SK-N-SH treated with all-trans-retinoic acid at 6 μM for 48 hours (cell line): Measurements from ENCODE around the gene RNF157.

ENCODE experiments used
- BACH2 ChIP-seq: fragments of 250-450 bp; sonication (Bioruptor Pico); IDR thresholded peaks from 2 replicates; pipeline ENCODE4 v1.9.0; 2021; ENCODE audit warnings: mild to moderate bottlenecking, borderline replicate concordance
- GLIS3 ChIP-seq: fragments of 250-450 bp; sonication (Bioruptor Pico); IDR thresholded peaks from 2 replicates; pipeline ENCODE4 v1.5.0; 2020; ENCODE audit warnings: mild to moderate bottlenecking, moderate library complexity
- PPARA ChIP-seq: fragments of 250-450 bp; sonication (Bioruptor Pico); IDR thresholded peaks from 2 replicates; pipeline ENCODE4 v1.5.0; 2020; ENCODE audit warnings: mild to moderate bottlenecking, borderline replicate concordance
- TCF4 ChIP-seq: fragments of 250-450 bp; sonication (Bioruptor Pico); IDR thresholded peaks from 2 replicates; pipeline ENCODE4 v1.8.0; 2021; ENCODE audit warnings: mild to moderate bottlenecking, moderate library complexity, borderline replicate concordance
- TOX ChIP-seq: fragments of 250-450 bp; sonication (Bioruptor Pico); IDR thresholded peaks from 2 replicates; pipeline ENCODE4 v1.8.0; 2021; ENCODE audit warnings: mild to moderate bottlenecking, moderate library complexity, borderline replicate concordance
- ZC3H10 ChIP-seq: fragments of 250-450 bp; sonication (Bioruptor Pico); IDR thresholded peaks from 2 replicates; pipeline ENCODE4 v1.5.1; 2021; ENCODE audit warnings: mild to moderate bottlenecking, moderate library complexity
- ZFP3 ChIP-seq: fragments of 250-450 bp; sonication (Bioruptor Pico); IDR thresholded peaks from 2 replicates; pipeline ENCODE4 v1.5.0; 2020; ENCODE audit warnings: mild to moderate bottlenecking, moderate library complexity
- ZNF70 ChIP-seq: fragments of 450-650 bp; formaldehyde crosslinking; IDR thresholded peaks from 2 replicates; pipeline ENCODE4 v1.5.0; 2020; ENCODE audit warnings: mild to moderate bottlenecking, moderate library complexity
- TF ChIP-seq, protein P1 (sequence below): fragments of 250-450 bp; sonication (Bioruptor Pico); IDR thresholded peaks from 2 replicates; pipeline ENCODE4 v1.5.1; 2020; ENCODE audit warnings: low read depth, mild to moderate bottlenecking, moderate library complexity

DNA sequence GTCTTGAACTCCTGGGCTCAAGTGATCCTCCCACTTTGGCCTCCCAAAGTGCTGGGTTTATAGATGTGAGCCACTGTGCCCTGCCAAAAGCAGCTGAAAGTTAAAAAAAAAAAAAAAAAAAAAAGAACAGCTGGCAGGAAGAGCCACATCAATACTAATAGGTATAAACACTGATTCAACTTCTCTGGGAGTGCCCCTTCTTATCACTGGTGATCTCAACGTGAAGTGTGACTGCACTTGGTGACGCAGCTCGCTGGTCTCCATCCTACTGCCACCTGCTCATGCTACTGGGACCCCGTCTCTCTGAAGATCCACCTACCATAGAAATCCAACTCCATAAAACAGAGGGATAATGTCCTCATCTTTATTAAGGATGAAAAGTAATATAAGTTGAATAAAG lies 40.8 kb downstream of the RNF157 start:
- no peak for TF ChIP-seq PPARA
- no peak for TF ChIP-seq ZC3H10
- no peak for TF ChIP-seq ZFP3 (CRISPR knock-in tag)
- no peak for TF ChIP-seq TOX
- TF ChIP-seq BACH2 (CRISPR knock-in tag) = no peak
- TF ChIP-seq ZNF70 (CRISPR knock-in tag) = no peak
- TF ChIP-seq, protein P1, sequence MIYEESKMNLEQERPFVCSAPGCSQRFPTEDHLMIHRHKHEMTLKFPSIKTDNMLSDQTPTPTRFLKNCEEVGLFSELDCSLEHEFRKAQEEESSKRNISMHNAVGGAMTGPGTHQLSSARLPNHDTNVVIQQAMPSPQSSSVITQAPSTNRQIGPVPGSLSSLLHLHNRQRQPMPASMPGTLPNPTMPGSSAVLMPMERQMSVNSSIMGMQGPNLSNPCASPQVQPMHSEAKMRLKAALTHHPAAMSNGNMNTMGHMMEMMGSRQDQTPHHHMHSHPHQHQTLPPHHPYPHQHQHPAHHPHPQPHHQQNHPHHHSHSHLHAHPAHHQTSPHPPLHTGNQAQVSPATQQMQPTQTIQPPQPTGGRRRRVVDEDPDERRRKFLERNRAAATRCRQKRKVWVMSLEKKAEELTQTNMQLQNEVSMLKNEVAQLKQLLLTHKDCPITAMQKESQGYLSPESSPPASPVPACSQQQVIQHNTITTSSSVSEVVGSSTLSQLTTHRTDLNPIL (CRISPR knock-in tag) = no peak
- TF ChIP-seq TCF4 (CRISPR knock-in tag) = no peak
- no peak for TF ChIP-seq GLIS3 (CRISPR knock-in tag)
